ENCODE data around the gene SMARCC1. TPM values are rescaled to one million over a fixed set of nuclear protein-coding genes. Genes with fewer than 3 reads are reported as not detected.

Gene SMARCC1
- total RNA-seq, 4 donors from 2014 or later, result 25.0 to 110 (median 56.4) TPM

- H3K4me3 ChIP-seq, result no peak overlapping the region
- no peaks in the 10 kb centered on the region for H3K9me3 ChIP-seq
- TF ChIP-seq CTCF (IDR thresholded peaks at IDR 0.05) (no peak), POLR2A (IDR thresholded peaks at IDR 0.05) (no peak)
- no peak for DNase-seq
- no peaks in the 10 kb centered on the region for H3K4me1 ChIP-seq
- no peaks in the 10 kb centered on the region for H3K36me3 ChIP-seq
- no peak overlapping the region for H3K27ac ChIP-seq
- no peaks in the 10 kb centered on the region for H3K27me3 ChIP-seq
Observed at GRCh38 chr3:47652142-47652541, 129.6 kb downstream of the SMARCC1 start.

- TF ChIP-seq POLR2A (IDR thresholded peaks at IDR 0.05), result no peak
- no peak for TF ChIP-seq CTCF (IDR thresholded peaks at IDR 0.05)
- Histone ChIP-seq H3K27ac (no peak overlapping the region), H3K27me3 (no peaks in the 10 kb centered on the region), H3K4me3 (no peak overlapping the region), H3K36me3 (no peaks in the 10 kb centered on the region), H3K9me3 (no peaks in the 10 kb centered on the region), H3K4me1 (peaks cover 0 to 6% (median 0%) of the 10 kb centered on the region in 4 donors)
- no peak for DNase-seq
Observed at GRCh38 chr3:47650294-47650693, 131.4 kb downstream of the SMARCC1 start.

GRCh38 chr3:47647550-47647949, 134.1 kb downstream of the SMARCC1 start:
- no peak for DNase-seq
- H3K4me1 ChIP-seq, result peaks cover 0 to 6% (median 0%) of the 10 kb centered on the region in 4 donors
- no peaks in the 10 kb centered on the region for H3K27me3 ChIP-seq
- H3K27ac ChIP-seq, result no peak overlapping the region
- peaks cover 0 to 9% (median 0%) of the 10 kb centered on the region in 3 donors for H3K36me3 ChIP-seq
- no peak overlapping the region for H3K4me3 ChIP-seq
- TF ChIP-seq CTCF (IDR thresholded peaks at IDR 0.05), result no peak
- H3K9me3 ChIP-seq, result no peaks in the 10 kb centered on the region

- Histone ChIP-seq H3K27me3 (no peaks in the 10 kb centered on the region), H3K36me3 (peaks cover 0 to 14% (median 0%) of the 10 kb centered on the region in 3 donors), H3K4me3 (no peak overlapping the region), H3K9me3 (no peaks in the 10 kb centered on the region), H3K4me1 (peaks cover 0 to 6% (median 0%) of the 10 kb centered on the region in 4 donors), H3K27ac (no peak overlapping the region)
- TF ChIP-seq CTCF (IDR thresholded peaks at IDR 0.05) (no peak), POLR2A (IDR thresholded peaks at IDR 0.05) (no peak)
- DNase-seq, result no peak
Observed at GRCh38 chr3:47646362-47646761, 135.3 kb downstream of the SMARCC1 start.

- no peak for DNase-seq
- Histone ChIP-seq H3K27me3 (no peaks in the 10 kb centered on the region), H3K4me3 (no peak overlapping the region), H3K36me3 (peaks cover 0 to 14% (median 0%) of the 10 kb centered on the region in 3 donors), H3K27ac (no peak overlapping the region), H3K9me3 (no peaks in the 10 kb centered on the region), H3K4me1 (peaks cover 0 to 6% (median 0%) of the 10 kb centered on the region in 4 donors)
- TF ChIP-seq CTCF (IDR thresholded peaks at IDR 0.05) (no peak), POLR2A (IDR thresholded peaks at IDR 0.05) (no peak)
Observed at GRCh38 chr3:47645551-47645950, 136.1 kb downstream of the SMARCC1 start.

- Histone ChIP-seq H3K4me3 (no peak overlapping the region), H3K4me1 (peaks cover 0 to 6% (median 0%) of the 10 kb centered on the region in 4 donors), H3K36me3 (peaks cover 0 to 21% (median 0%) of the 10 kb centered on the region in 3 donors), H3K9me3 (no peaks in the 10 kb centered on the region), H3K27me3 (no peaks in the 10 kb centered on the region), H3K27ac (no peak overlapping the region)
- no peak for TF ChIP-seq POLR2A (IDR thresholded peaks at IDR 0.05)
- TF ChIP-seq CTCF (IDR thresholded peaks at IDR 0.05), result no peak
- no peak for DNase-seq
Observed at GRCh38 chr3:47643092-47643491, 138.6 kb downstream of the SMARCC1 start.
